GM18951 (cell line): ENCODE results near the gene GRIP1.

ENCODE experiments used
- POLR2A ChIP-seq: IDR thresholded peaks from 4 replicates; pipeline ENCODE4 v1.6.1; 2011; ENCODE audit warnings: mild to moderate bottlenecking; ENCODE audit not compliant: insufficient read length, insufficient read depth; ENCODE audit errors: extremely low read depth
- in situ Hi-C: fragments of 300-500 bp; cut with MboI; formaldehyde crosslinking; loops from one replicate; pipeline ENCODE4 v1.12.0; 2022; ENCODE audit warnings: low sequenced_read_pairs, mixed read lengths, inconsistent platforms; ENCODE audit not compliant: unreplicated experiment

GRIP1 gene

DNA sequence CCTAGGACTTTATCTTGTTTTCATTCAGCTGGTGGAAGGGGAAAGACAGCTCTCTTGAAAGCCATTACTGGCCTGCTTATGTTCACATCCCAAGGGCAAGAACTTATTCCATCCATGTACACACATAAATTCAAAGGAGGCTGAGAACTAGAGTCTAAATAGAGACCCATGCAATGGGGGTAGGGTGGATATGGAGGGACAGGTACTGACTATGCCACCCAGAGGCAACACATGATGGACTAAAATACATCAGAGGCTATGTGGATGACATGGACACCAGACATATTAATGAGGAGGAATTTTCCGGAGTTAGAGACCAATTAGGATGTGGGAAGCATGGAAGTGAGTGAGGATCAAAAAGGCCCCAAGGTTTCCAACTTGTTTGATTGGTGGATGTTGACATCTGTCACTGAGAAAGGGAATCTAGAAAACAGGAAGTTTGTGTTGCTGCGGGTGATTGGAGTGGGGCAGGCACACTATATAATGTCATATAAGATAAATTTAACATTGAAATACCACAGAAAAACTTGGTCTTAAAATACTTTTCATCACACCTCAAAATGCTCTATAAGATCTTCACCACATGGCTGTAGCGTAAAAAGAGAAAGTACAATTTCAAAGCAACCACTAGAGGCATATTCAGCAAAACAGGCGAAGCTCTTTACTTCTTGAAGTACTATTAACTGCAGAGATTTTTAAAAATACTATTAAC is 130.4 kb downstream of the GRIP1 start:
- in situ Hi-C loops = no loop called here
- TF ChIP-seq POLR2A = no peak

DNA sequence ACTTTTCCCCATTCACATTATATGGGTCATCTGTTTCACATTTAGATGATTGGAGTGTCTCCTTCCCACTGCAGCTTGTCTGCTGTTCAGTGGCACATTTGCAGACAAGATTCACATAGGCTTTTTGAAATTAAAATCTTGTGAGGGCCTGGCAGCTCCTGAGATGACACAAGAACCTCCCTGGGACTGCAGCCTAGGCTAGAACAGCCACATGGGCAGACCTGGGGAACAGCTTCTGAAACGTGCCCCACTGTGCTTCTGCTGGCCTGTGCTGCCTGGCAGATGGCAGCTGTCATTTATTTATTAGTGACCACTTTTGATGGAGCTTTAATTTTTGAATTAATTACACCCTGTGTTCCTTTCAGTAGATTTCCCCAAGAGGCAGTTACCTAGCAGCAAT is 137.4 kb downstream of the GRIP1 start:
- no peak for TF ChIP-seq POLR2A
- in situ Hi-C loops = no loop called here

DNA sequence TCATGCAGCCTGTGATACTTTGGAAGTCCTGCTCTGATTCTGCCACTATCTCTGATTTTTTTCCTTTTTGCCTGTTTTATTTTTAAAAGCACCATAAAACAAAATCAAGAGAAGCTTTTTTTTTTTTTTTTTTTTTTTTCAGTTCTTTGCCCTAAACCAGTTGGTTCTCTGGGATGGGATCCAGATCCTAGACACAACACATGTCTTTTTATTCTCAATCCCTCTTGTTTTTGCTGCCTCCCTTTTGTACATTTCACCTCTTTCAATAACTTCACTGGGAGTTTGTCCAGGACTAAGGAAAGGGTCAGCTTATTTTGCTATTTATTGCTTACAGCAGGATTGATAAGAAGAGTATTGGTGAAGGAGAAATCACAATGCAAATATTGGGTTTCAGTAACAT is 139.4 kb downstream of the GRIP1 start:
- in situ Hi-C loops = no loop called here
- TF ChIP-seq POLR2A = no peak

DNA sequence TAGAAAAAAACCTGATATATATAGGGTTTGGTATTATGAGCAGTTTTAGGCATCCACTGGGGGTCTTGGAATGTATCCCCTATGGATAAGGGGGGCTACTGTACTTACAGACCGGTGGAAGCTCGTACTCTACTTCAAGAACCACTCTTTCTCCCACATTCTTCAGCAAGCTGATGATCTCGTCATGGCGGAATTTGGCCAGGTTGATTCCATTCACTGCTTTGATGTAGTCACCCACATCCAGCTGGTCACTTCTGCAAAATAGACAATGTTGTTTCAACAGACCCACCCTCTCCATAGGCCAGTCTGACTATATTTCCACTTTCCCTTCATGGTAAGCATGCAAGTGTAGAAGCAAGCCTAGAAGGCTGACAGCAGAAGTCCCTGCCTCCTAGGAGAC is 139.9 kb downstream of the GRIP1 start:
- in situ Hi-C loops = no loop called here

DNA sequence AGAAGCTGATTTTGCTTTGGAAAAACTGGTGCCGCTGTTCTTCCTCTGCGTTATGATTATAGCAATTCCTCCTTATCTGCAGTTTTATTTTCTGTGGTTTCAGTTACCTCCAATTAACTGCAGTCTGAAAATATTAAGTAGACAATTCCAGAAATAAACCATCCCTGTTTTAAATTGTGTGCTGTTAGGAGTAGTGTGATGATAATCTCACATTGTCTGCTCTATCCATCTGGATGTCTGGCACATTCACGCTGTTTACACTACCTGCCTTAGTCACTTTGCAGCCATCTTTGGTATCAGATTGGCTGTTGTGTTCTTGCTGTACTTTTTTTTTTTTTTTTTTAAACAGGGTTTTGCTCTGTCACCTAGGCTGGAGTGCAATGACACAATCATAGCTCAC is 141.0 kb downstream of the GRIP1 start:
- in situ Hi-C loops = no loop called here
- TF ChIP-seq POLR2A = no peak

More for the DNA sequence above, 139.9 kb downstream of the GRIP1 start:
- no peak for TF ChIP-seq POLR2A

DNA sequence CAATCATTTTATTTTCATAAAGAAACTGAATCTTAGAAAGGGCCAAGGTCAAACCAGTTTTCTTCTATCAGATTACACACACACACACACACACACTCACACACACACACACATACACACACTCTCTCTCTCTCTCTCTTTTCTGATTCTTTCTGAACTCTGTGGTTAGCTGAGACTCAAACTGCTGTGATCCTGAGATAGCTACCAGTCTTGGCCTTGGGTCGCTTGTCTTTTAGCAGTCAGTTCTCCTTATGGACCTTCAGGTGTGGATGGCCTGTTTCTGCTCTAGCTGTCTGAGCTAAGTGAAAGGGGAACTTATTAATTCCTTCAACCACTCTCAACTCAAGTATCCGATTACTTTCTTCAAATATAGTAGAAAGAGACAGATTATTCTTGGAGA is 145.1 kb downstream of the GRIP1 start:
- in situ Hi-C loops = no loop called here
- no peak for TF ChIP-seq POLR2A

DNA sequence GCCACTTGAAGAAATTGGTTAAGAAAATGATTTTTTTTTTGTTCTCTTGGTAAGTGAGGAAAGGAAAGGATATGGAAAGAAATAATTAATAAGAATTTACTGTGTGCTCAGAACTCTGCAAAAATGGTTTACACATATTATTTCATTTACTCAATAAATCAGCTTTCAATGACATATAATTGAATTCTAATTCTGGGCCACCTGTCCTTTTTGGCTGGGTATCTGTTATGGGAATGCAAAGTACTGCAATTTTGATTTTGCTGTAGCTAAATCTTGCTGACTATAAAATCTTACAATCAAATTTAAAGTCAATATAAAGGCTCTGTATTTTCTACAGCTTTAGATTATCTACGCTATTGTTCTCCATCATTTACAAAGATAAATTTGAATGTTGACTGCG is 147.1 kb downstream of the GRIP1 start:
- TF ChIP-seq POLR2A = no peak
- in situ Hi-C loops = no loop called here

DNA sequence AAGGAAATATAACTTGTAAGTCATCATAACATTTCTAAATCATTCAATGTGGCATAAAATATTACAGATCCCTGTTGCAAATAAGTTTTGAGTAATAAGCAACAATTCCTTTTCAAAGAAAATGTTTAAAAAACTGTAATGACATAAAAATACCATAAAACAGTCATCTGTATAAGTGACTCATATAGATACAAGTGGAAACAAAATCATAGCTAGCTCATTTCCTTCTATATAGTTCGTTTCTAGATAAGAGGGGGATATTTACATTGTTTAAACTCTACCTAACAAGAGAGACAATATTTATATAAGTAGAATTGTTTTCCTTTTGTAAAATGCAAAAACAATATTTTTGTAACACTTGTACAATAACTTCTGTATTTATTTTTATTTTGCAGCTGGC is 148.9 kb downstream of the GRIP1 start:
- no peak for TF ChIP-seq POLR2A
- in situ Hi-C loops = no loop called here

DNA sequence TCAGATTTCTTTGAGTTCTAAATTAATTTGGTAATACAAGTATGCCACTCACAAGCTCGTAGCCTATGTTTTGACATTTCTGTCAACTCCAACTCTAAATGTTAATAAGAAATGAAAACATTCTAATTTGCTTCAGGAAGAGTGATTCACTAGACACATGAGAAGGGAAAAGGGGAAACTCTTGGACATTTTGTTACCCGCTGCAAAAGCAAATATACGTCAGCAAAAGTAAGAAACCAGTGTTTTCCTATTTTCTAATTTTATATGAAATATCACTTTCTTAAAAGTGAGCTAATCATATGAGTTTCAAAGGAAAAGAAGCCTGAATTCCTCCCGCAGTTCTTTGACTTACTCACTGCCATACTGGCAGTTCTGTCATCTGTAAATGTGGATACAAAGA is 162.3 kb downstream of the GRIP1 start:
- no peak for TF ChIP-seq POLR2A
- in situ Hi-C loops = no loop called here

DNA sequence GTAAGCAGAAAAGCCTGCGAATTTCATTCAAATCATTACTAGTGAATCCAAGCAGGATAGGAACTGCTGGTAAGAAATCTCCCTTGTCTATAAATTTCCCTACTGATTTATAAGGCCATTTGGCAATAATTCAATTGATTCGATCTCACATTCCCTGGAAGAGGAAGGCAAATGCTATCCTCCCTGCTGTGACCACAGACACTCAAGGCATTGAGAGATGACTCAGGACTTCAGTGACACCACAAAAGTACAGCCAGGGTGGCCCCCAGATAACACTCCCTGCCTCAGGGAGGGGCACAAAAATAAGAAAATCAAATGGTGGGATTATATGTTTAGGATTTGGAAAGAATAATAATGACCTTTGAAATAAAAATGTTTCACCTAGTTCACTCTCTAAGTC is 162.7 kb downstream of the GRIP1 start:
- in situ Hi-C loops = no loop called here

DNA sequence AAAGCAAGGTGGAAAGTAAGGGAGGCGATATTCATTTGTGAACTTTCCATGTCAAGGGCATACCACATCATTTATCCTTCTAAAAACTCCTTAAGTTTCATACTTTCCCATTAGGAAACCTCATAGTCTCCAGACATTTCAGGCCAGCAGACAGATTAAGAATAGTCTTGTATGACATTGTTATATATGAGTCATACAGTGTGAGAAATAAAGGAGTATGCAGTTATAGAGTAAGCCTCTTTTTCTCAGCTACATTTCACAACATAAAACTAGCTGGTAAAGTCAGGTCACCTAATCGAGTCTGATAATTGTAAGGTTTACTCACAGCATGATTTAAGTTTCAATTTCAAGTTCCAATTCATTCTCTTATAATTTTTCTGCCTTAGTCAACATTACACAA is 164.3 kb downstream of the GRIP1 start:
- in situ Hi-C loops = no loop called here
- no peak for TF ChIP-seq POLR2A

More for the DNA sequence above, 162.7 kb downstream of the GRIP1 start:
- TF ChIP-seq POLR2A = no peak

DNA sequence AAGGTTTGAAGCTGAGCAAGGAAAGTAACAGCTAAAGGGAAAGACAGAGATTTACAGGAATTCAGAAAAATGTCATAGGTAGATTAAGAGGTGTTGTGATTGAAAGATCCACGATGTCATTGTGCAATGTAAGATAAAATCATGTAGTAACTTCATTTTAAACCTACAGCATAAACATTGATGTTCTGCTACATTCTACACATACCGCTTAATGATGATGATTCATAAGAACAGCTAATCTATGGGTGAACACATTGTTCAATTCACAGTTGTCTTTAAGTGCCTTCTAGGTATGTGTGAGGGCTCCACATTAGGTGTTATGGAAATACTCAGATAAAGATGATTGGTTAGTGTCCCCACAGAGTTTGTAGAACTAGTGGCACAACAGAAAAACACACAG is 170.9 kb downstream of the GRIP1 start:
- in situ Hi-C loops = no loop called here
- no peak for TF ChIP-seq POLR2A

DNA sequence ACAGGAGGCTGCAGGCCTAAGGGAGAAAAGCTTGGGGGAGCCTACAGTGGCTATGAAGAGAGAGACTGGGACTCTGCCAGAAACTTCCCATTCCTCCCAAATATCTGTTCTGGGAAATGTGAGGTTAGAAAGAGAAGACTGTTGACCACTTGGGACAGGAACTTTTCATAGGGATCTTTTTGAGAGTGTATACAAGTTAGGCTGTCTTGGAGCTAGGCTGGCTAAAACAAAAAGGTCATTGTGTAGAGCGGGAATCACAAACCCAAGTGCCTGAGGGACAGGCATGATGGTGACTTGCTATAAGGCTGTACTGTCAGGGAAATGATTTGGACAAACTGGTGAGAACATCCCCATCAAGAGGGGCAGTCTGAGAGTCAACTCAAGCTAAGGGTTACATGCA is 175.1 kb downstream of the GRIP1 start:
- no peak for TF ChIP-seq POLR2A
- in situ Hi-C loops = no loop called here

DNA sequence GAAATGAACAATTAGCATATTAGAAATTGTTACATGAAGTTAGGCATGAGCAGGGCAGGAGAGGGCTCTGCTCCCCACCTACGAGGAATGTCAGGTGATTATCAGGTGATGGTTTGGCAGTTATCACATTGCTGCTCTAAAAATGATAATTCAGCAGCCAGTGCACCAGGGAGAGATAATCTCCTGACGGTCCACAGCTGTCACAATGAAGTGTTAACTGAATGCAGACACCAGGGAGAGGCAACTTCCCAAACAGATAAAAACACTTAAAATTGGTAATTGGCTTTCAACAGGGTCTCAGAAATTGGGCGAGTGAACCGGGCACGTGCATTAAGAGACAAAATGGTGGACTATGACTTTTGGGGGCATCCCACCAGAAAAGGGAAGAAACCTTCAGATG is 176.0 kb downstream of the GRIP1 start:
- in situ Hi-C loops = no loop called here
- TF ChIP-seq POLR2A = no peak

DNA sequence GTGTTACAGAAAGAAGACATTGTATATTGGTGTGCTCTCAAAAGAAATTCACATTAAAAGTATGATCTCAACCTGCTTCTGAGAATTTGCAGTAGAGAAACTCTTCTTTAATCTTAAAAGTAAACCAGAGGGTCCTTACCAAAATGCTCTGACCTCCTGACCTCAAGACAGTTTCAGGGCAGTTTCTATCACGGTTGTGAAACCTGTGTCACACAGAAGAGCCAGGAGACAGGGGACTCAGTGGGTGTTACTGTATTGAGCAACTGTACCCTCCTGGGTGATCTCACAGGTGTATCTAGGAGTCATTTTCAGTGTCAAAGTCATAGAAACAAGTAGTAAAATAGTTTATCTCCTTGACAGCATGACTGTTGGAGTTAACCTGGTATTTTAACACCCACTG is 178.0 kb downstream of the GRIP1 start:
- in situ Hi-C loops = no loop called here
- TF ChIP-seq POLR2A = no peak
